Measurements from ENCODE around the gene MYOM1. TPM values are rescaled to one million over a fixed set of nuclear protein-coding genes. Genes with fewer than 3 reads are reported as not detected.

The MYOM1 gene
- total and polyA plus RNA-seq, 2 donors (not counting 3 experiments of a cell fraction or from before 2014, with no cell fraction given): 0.08 TPM; not detected in 1

DNA sequence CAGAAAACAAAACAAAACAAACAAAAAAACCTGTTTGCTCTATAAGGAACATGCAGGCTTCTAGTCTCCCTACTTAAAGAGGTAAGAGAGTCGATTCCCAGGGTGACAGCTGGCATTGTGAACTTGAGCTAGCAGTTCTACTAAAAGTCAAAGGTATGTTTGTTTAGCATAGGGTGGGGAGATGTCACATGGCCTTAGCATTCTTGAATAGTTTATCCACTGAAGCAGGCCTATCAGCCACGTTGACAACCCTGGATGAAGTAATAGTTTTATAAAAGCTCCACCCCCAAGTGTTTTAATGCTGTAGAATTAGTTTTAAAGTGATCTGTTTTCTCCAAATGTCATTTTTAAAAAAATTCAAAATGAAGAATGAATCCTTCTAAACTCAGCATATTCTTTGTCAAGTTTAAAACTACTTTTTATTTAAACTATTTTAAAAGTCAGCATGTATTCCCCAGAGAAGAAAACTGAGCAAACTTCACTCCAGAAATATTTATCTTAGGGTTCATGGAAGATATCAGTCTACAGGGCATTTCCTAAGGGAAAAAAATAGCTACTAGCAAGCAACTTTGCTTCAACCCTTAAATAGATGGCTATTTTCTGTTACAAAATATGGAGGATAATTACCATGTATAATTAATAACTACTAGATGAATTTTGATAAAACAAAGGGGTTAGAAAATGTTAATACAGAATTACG is 1.7 kb downstream of the MYOM1 start:
- POLR2A ChIA-PET: no interaction called here

More for the DNA sequence above, 1.7 kb downstream of the MYOM1 start:
- Histone ChIP-seq H3K27me3 (ENCODE audit: control insufficient read depth in 2 of 2, insufficient read depth in 2 of 2, low read length in 2 of 2) (peaks cover 3 to 4% of the 10 kb centered on the region in 2 experiments), H3K9me1 (replicated peaks; ENCODE audit: control insufficient read depth, extremely low read depth, insufficient read depth, low read length) (no peaks in the 10 kb centered on the region), H3K9ac (replicated peaks; ENCODE audit: extremely low read depth, insufficient read depth, low read length) (no peak overlapping the region), H3K9me3 (replicated peaks; ENCODE audit: control insufficient read depth, insufficient read depth, low read length) (no peaks in the 10 kb centered on the region), H3K4me2 (ENCODE audit: insufficient read depth, low read length) (no peak overlapping the region), H3K27ac (ENCODE audit: insufficient read depth, low read depth, low read length) (no peak overlapping the region), H3K79me2 (ENCODE audit: control insufficient read depth, insufficient read depth, low read length) (no peaks in the 10 kb centered on the region), H3K4me1 (ENCODE audit: control insufficient read depth, extremely low read depth, insufficient read depth, low read length) (no peaks in the 10 kb centered on the region), H2AFZ (ENCODE audit: low read depth, low read length) (no peak overlapping the region), H3K4me3 (replicated peaks in 1 of 3; ENCODE audit: insufficient read depth in 1 of 3, low read depth in 1 of 3, low read length in 3 of 3) (no peak overlapping the region), H4K20me1 (replicated peaks; ENCODE audit: control insufficient read depth, extremely low read depth, insufficient read depth, low read length) (no peaks in the 10 kb centered on the region), H3K36me3 (ENCODE audit: control insufficient read depth in 2 of 2, extremely low read depth in 1 of 2, insufficient read depth in 2 of 2, low read length in 2 of 2) (no peaks in the 10 kb centered on the region)
- CTCF ChIA-PET: interaction anchor here (1.1 to 1.3 kb wide), 3 partner anchors 11 to 67 kb away, joined by 3 read pairs; no protein-coding TSS in a partner anchor
- no peak for FAIRE-seq
- BruUV-seq (replicated peaks): no TSS peak
- intact Hi-C loops (cut with micrococcal nuclease) (no loop called here), dilution Hi-C loops (cut with MboI; ENCODE audit: extremely low pct_ligation_motif_present, low sequenced_read_pairs) (no loop called here)
- DNase-seq (ENCODE audit: low read depth, low spot score): no peak
- TF ChIP-seq, protein P1, sequence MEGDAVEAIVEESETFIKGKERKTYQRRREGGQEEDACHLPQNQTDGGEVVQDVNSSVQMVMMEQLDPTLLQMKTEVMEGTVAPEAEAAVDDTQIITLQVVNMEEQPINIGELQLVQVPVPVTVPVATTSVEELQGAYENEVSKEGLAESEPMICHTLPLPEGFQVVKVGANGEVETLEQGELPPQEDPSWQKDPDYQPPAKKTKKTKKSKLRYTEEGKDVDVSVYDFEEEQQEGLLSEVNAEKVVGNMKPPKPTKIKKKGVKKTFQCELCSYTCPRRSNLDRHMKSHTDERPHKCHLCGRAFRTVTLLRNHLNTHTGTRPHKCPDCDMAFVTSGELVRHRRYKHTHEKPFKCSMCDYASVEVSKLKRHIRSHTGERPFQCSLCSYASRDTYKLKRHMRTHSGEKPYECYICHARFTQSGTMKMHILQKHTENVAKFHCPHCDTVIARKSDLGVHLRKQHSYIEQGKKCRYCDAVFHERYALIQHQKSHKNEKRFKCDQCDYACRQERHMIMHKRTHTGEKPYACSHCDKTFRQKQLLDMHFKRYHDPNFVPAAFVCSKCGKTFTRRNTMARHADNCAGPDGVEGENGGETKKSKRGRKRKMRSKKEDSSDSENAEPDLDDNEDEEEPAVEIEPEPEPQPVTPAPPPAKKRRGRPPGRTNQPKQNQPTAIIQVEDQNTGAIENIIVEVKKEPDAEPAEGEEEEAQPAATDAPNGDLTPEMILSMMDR (IDR thresholded peaks at IDR 0.05; ENCODE audit: extremely low read depth in 1 of 2, insufficient read depth in 1 of 2, low read depth in 1 of 2, low read length in 2 of 2): no peak
- no peak for TF ChIP-seq GATA2 (IDR thresholded peaks at IDR 0.05; ENCODE audit: insufficient read depth, insufficient read length, low read depth, low read length)
- TF ChIP-seq EZH2 (IDR thresholded peaks at IDR 0.05; ENCODE audit: borderline replicate concordance, low read depth, low read length, severe bottlenecking): no peak
- TF ChIP-seq JUN (IDR thresholded peaks at IDR 0.05; ENCODE audit: borderline replicate concordance, insufficient read depth, insufficient read length, low read depth): no peak
- TF ChIP-seq POLR2A (IDR thresholded peaks at IDR 0.05; ENCODE audit: low read depth, low read length): no peak
- no peak for TF ChIP-seq MYC (IDR thresholded peaks at IDR 0.05; ENCODE audit: low read depth, low read length)
- TF ChIP-seq, protein P2, sequence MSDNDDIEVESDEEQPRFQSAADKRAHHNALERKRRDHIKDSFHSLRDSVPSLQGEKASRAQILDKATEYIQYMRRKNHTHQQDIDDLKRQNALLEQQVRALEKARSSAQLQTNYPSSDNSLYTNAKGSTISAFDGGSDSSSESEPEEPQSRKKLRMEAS (IDR thresholded peaks at IDR 0.05; ENCODE audit: insufficient read depth, insufficient read length): no peak
- no peak for TF ChIP-seq FOS (IDR thresholded peaks at IDR 0.05; ENCODE audit: borderline replicate concordance, insufficient read depth, low read length)
- no peak for TF ChIP-seq POLR2AphosphoS5 (IDR thresholded peaks at IDR 0.05; ENCODE audit: insufficient read depth, low read depth, low read length)
